Upper lobe of right lung (tissue), 1 donor: ENCODE data around the gene ITLN1. TPM values are rescaled to one million over a fixed set of nuclear protein-coding genes. Genes with fewer than 3 reads are reported as not detected.
A peak's percentile ranks its signal among the peaks of the same experiment; 100 is the strongest.

Experiments used
- ATAC-seq: fragments of 200-7000 bp; cut with Tn5 transposase; one replicate; pipeline ENCODE4 v1.9.1; 2020; ENCODE audit warnings: mild to moderate bottlenecking, moderate library complexity
- DNase-seq: peaks from one replicate; pipeline ENCODE4 v3.0.0-alpha.2; 2020
- H3K27ac ChIP-seq: fragments of 200-600 bp; one replicate; pipeline ENCODE4 v1.8.0; 2022
- H3K27me3 ChIP-seq: fragments of 200-600 bp; one replicate; pipeline ENCODE4 v1.8.0; 2022; ENCODE audit warnings: mild to moderate bottlenecking
- H3K36me3 ChIP-seq: fragments of 200-600 bp; one replicate; pipeline ENCODE4 v1.8.0; 2022
- H3K4me1 ChIP-seq: fragments of 200-600 bp; one replicate; pipeline ENCODE4 v1.8.0; 2022
- H3K4me3 ChIP-seq: fragments of 200-600 bp; one replicate; pipeline ENCODE4 v1.8.0; 2022; ENCODE audit warnings: mild to moderate bottlenecking
- H3K9me3 ChIP-seq: fragments of 200-600 bp; one replicate; pipeline ENCODE4 v1.8.0; 2022
- intact Hi-C: fragments of 100-400 bp; cut with DNase I; formaldehyde crosslinking; loops from one replicate; pipeline ENCODE4 v1.11.0; 2022
- total RNA-seq: library from RNA; stranded (reverse); fragmentation: NEBNext Ultra II Directional; extraction: Animal tissue kit (Norgen Biotek cat#: 25700); gene quantifications from one replicate; pipeline ENCODE4 v1.2.1, GENCODE V29; 2021
- TF ChIP-seq, protein P1 (sequence below): fragments of 200-600 bp; IDR thresholded peaks from one replicate; pipeline ENCODE4 v1.8.0; 2022; ENCODE audit warnings: antibody characterized with exemption
- donor health status: DM: no; HTN: yes; CAD: no; lungs with severe emphysema.

The ITLN1 gene
- total RNA-seq, 1 donor from 2014 or later = 295 TPM

DNA sequence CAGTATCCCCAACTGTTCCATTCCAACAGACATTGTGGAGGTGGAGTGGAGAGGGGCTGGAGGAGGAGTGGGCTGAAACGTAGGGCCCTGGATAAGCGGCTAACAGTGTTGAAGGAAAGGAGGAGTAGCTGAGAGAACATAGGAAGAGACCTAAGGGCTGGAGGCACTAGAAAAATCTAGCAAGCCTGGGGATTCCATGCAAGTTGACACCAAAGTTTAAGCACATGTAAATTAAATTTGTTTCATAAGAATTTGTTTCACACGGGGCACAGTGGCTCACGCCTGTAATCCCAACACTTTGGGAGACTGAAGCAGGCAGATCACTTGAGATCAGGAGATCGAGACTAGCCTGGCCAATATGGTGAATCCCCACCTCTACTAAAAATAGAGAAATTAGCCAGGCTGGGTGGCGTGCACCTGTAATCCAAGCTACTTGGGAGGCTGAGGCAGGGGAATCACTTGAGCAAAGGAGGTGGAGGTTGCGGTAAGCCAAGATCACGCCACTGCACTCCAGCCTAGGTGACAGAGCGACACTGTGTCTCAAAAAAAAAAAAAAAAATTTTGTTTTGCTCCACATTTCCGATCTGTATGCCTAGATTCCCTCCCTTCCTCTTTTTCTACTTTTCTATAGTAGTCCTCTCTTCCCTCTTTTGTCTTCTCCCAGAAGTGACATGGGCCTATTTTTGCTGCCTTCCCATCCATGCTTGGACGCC, 21.8 kb downstream of the ITLN1 start:
- peak overlapping the region; percentile 20 for H3K27ac ChIP-seq
- no peaks in the 10 kb centered on the region for H3K27me3 ChIP-seq
- DNase-seq (no peak), ATAC-seq (peak; percentile 7)
- TF ChIP-seq, protein P1, sequence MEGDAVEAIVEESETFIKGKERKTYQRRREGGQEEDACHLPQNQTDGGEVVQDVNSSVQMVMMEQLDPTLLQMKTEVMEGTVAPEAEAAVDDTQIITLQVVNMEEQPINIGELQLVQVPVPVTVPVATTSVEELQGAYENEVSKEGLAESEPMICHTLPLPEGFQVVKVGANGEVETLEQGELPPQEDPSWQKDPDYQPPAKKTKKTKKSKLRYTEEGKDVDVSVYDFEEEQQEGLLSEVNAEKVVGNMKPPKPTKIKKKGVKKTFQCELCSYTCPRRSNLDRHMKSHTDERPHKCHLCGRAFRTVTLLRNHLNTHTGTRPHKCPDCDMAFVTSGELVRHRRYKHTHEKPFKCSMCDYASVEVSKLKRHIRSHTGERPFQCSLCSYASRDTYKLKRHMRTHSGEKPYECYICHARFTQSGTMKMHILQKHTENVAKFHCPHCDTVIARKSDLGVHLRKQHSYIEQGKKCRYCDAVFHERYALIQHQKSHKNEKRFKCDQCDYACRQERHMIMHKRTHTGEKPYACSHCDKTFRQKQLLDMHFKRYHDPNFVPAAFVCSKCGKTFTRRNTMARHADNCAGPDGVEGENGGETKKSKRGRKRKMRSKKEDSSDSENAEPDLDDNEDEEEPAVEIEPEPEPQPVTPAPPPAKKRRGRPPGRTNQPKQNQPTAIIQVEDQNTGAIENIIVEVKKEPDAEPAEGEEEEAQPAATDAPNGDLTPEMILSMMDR = no peak
- no peak overlapping the region for H3K4me3 ChIP-seq
- intact Hi-C loops = no loop called here
- no peaks in the 10 kb centered on the region for H3K9me3 ChIP-seq
- peaks cover 7% of the 10 kb centered on the region for H3K4me1 ChIP-seq
- no peaks in the 10 kb centered on the region for H3K36me3 ChIP-seq

DNA sequence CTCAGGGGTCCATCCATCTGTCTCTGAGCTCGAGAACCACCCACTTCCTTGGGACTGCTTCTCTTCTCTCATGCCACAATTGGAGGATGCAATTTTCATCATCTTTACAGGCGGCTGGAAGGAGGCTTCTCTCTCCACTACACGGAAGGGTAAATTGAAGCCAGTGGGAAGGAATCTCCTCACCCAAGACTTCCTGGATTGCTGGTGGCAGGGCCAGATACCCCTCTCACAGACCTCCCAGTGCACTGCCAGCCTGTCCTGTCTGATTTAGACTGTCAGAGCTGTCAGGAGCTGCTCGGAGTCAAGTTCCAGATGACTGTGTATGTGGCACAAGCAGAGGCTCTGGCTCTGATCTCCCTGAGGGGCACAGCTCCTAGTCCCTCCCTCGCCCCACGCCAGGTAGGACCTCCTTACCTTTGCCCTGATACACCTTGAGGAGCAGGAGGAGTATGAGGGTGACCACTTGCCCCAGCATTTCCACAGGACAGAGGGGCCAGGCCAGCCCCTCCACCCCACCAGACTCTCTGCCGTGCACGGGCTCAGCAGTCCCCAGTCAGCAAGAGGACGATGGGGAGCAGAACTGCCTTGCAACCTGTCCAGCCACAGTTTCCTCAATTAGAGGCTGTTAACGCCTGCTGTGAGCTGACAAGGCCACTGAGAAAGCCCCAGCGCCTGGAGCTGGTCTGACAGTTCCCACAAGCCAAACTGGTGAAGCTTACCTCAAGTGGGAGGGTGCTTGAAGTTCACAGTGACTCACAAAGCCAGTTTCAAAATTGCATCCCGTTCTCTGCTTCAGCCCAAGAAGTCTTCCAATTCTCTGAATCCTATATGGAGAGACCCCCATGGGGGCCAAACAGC, 22.5 kb downstream of the ITLN1 start, which contains the start of gene CD244:
TSS of gene CD244 (minus strand) at position 685 of the 858 bp plus-strand sequence. CDS start at position 475, 210 bp downstream.
- ATAC-seq (peak; percentile 90), DNase-seq (peak; percentile 72)
- intact Hi-C loops = no loop called here
- TF ChIP-seq, protein P1 = no peak
- H3K9me3 ChIP-seq = no peaks in the 10 kb centered on the region
- peak within 1 kb of the TSS; percentile 25 for H3K4me3 ChIP-seq
- H3K27me3 ChIP-seq = no peaks in the 10 kb centered on the region
- peaks cover 7% of the 10 kb centered on the region for H3K4me1 ChIP-seq
- H3K27ac ChIP-seq = peak within 1 kb of the TSS; percentile 37
- no peaks in the 10 kb centered on the region for H3K36me3 ChIP-seq

DNA sequence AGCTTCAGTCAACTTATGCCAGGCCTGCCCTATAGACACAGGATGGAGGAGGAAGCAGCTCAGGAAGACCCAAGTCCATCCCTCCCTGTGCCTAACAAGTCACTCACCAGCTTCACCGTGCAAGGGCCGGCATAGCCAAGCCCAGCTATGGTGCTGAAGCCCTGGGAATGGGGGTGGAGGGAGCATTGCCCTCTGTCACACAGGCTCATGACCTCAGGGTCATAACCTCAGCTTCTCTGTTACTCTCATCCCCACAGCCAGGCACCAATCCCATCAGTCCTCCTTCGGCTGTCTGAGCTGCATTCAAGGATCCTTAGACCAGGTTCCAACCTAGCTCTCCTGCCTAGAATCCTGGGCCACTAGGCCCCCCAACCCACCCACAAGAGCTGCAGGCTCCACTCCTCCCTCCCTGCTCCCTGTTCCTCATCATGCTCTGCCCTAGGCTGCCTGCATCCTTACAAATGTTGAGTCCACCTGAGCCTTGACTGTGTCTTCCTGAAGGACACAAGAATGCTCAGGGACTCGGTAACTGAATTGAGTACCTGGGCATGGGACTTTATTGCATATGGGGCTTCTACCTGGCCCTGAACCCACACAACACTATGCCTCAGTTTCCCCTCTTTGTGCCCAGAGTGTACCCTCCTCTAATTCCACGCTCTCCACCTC, 24.0 kb downstream of the ITLN1 start:
- Histone ChIP-seq H3K4me3 (no peak overlapping the region), H3K27ac (no peak overlapping the region), H3K27me3 (no peaks in the 10 kb centered on the region), H3K9me3 (no peaks in the 10 kb centered on the region), H3K4me1 (peaks cover 7% of the 10 kb centered on the region), H3K36me3 (no peaks in the 10 kb centered on the region)
- intact Hi-C loops = no loop called here
- TF ChIP-seq, protein P1 = no peak
- DNase-seq = no peak
- no peak for ATAC-seq

DNA sequence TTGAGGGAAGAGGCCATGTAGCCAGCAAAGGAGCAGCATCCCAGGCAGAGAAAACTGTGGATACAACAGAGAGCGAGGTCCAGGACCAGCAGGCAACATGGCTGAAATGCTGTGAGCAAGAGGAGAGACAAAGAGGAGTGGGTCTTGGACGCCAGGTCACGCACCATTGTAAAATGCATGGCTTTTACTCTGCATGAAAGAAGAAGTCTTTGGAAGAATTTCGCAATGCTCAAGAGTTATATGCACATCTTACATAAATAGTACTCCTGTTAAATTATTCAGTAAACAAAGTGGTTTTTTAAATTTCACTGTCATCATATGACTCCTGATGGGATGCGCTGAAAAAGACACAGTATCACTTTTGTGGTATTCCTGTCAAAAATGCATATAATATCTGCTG, 25.8 kb downstream of the ITLN1 start:
- DNase-seq (no peak), ATAC-seq (no peak)
- Histone ChIP-seq H3K4me3 (no peak overlapping the region), H3K9me3 (no peaks in the 10 kb centered on the region), H3K27me3 (no peaks in the 10 kb centered on the region), H3K4me1 (peaks cover 7% of the 10 kb centered on the region), H3K27ac (no peak overlapping the region), H3K36me3 (no peaks in the 10 kb centered on the region)
- intact Hi-C loops = no loop called here
- TF ChIP-seq, protein P1 = no peak

DNA sequence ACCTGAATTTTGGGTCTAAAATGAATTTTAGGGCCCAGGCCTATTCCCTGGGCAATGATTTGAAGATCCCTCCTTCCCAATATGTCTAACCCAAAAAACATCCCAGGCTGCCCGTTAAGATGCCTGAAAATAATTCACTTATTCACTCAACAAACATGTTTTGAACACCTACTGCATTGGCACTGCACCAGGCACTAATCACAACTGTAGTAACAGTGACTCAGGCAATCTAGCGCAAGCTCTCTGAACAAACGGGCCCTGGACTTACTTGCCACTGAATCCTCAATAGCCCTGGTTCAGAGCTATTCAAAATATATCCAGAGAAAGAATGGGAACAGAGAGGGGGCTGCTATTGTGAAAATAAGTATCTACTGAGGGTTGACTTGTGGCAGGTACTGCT, 26.5 kb downstream of the ITLN1 start:
- DNase-seq (no peak), ATAC-seq (no peak)
- intact Hi-C loops = no loop called here
- no peaks in the 10 kb centered on the region for H3K27me3 ChIP-seq
- no peak overlapping the region for H3K27ac ChIP-seq
- H3K36me3 ChIP-seq = no peaks in the 10 kb centered on the region
- H3K4me1 ChIP-seq = peaks cover 7% of the 10 kb centered on the region
- TF ChIP-seq, protein P1 = no peak
- no peak overlapping the region for H3K4me3 ChIP-seq
- H3K9me3 ChIP-seq = no peaks in the 10 kb centered on the region
